Activated T-helper 17 cell treated with anti-CD3 and anti-CD28 coated beads, Interleukin-2, amount 50 U/mL, for 72 hours (primary cell): ENCODE measurements around the gene MPDZ. TPM values are rescaled to one million over a fixed set of nuclear protein-coding genes. Genes with fewer than 3 reads are reported as not detected.

Source experiments
- ATAC-seq: fragments of 150-1000 bp; cut with Tn5 transposase; replicated peaks from 2 replicates; pipeline ENCODE4 v1.10.0; 2021; ENCODE audit warnings: mild to moderate bottlenecking, moderate library complexity
- H3K27ac Mint-ChIP-seq: one replicate; pipeline ENCODE4 v1.8.0; 2022; ENCODE audit warnings: mixed read lengths
- H3K27me3 Mint-ChIP-seq: one replicate; pipeline ENCODE4 v1.8.0; 2022; ENCODE audit warnings: mixed read lengths
- H3K36me3 Mint-ChIP-seq: one replicate; pipeline ENCODE4 v1.8.0; 2022; ENCODE audit warnings: low read depth, mild to moderate bottlenecking, mixed read lengths
- H3K4me1 Mint-ChIP-seq: one replicate; pipeline ENCODE4 v1.8.0; 2022; ENCODE audit warnings: mixed read lengths
- H3K4me3 Mint-ChIP-seq: one replicate; pipeline ENCODE4 v1.8.0; 2022; ENCODE audit warnings: mild to moderate bottlenecking, mixed read lengths
- H3K9me3 Mint-ChIP-seq: one replicate; pipeline ENCODE4 v1.8.0; 2022; ENCODE audit warnings: mixed read lengths
- total RNA-seq, 2 donors: library from RNA; stranded (reverse); gene quantifications; one replicate each; pipeline ENCODE4 v1.2.3, GENCODE V29; 2022

MPDZ gene
- total RNA-seq, 2 donors from 2014 or later = not detected

DNA sequence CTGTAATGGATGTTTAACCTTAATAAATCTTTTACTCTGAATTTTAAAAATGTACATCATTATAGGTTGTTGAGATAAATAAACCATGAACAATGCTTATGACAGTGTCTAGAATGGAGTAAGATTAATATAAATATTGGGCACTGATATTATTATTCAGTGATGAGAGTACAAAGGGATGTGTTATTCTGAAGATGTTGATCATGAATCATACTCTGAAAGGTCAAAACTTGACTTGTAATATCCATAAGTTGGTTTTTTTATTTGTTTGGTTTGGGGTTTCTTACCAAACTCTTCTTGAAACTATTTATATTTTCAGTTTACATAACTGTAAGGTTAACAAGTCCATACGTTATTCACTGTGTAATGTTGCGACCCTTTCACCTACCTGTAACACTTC is 163.2 kb downstream of the MPDZ start:
- ATAC-seq = no peak
- no peaks in the 10 kb centered on the region for H3K36me3 Mint-ChIP-seq
- no peaks in the 10 kb centered on the region for H3K4me1 Mint-ChIP-seq
- H3K27me3 Mint-ChIP-seq = no peaks in the 10 kb centered on the region
- no peaks in the 10 kb centered on the region for H3K9me3 Mint-ChIP-seq
- H3K27ac Mint-ChIP-seq = no peak overlapping the region
- H3K4me3 Mint-ChIP-seq = no peak overlapping the region

DNA sequence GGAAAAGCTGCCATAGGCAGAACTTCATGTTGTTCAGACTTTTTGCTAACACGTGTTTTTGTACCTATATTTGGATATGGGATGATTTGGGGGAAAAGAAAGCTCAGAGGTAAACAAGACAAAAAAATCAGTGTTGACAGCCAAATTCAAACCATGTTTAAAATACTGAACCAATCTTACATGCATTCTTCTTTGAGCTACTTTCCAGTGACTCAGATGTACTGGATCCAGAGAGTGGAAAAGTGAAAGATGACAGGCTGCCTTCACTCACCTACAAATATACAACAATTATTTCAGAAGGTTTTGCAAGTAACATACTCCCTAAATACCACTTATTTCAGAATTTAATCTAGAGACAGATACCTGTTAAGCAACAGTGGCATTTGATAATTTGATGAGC is 165.7 kb downstream of the MPDZ start:
- Mint-ChIP-seq H3K27me3 (no peaks in the 10 kb centered on the region), H3K36me3 (no peaks in the 10 kb centered on the region), H3K4me3 (no peak overlapping the region), H3K27ac (no peak overlapping the region), H3K9me3 (no peaks in the 10 kb centered on the region), H3K4me1 (no peaks in the 10 kb centered on the region)
- ATAC-seq = no peak

DNA sequence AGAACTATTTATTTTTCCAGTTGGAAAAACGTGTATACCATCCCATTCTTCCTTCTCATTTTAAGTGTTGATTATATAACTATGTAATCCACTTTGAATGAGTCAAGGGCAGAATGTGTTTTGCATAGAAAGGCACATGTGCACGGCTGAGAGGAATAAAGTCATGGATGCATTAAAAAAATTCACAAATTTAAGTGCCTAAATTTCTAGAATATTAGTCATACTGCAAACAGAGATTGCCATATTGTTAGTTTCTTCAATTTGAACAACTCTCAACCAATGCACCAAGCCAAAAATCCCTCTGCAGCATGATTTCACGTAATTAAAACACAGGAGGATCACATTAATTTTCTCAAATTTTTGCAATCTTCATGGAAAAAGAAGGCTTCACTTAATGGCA is 166.3 kb downstream of the MPDZ start:
- Mint-ChIP-seq H3K27ac (no peak overlapping the region), H3K4me1 (no peaks in the 10 kb centered on the region), H3K4me3 (no peak overlapping the region), H3K27me3 (no peaks in the 10 kb centered on the region), H3K9me3 (no peaks in the 10 kb centered on the region), H3K36me3 (no peaks in the 10 kb centered on the region)
- ATAC-seq = no peak

DNA sequence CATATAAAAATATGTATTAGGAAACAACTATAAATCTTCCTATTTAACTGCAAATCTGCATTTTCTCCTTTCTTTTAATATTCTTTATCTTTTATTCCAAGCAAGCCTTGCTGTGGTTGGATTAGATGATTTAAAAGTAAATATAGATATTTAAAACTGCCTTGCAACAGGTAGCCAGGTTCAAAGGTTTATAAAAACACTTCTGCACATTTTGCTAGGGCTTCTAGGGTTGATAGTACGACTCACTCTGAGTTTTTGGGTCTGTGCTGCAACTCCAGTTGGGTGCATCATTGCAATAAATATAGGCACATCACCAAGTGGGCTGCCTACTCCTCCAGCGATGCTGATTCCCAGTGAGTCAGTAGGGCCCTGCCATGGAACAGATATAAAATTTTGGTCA is 167.7 kb downstream of the MPDZ start:
- Mint-ChIP-seq H3K4me1 (no peaks in the 10 kb centered on the region), H3K27me3 (no peaks in the 10 kb centered on the region)
- ATAC-seq = no peak

DNA sequence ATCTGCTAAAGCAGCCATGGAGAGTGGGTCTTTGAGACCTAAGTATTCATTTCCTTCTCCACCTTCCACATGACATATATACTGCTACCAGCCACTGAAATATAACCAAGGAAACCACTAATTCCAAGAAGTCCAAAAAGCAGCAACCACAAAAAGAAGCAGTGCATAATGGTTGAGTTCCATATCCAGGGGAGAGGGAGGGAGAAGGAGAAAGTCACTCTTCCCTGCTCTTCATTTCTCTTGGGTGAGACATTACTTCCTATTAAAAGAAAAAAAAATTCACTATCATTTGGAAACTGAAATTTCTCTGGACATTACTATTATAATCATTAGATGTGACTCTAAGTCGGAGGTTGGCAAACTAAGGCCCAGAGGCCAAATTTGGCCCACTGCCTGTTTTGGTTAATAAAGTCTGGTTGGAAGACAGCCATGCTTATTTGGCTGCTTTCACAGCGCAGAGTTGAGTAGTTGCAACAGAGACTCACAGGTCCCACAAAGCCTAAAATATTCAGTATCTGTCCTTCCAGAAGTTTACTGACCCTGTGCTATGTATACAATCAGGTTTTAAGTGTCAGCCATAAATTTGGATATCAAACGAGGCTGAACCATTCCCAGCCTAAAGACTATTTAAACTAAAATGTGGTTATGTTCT is 168.6 kb downstream of the MPDZ start:
- no peaks in the 10 kb centered on the region for H3K36me3 Mint-ChIP-seq
- no peaks in the 10 kb centered on the region for H3K4me1 Mint-ChIP-seq
- H3K4me3 Mint-ChIP-seq = no peak overlapping the region
- H3K27ac Mint-ChIP-seq = no peak overlapping the region
- no peaks in the 10 kb centered on the region for H3K27me3 Mint-ChIP-seq
- no peak for ATAC-seq
- H3K9me3 Mint-ChIP-seq = no peaks in the 10 kb centered on the region

More for the DNA sequence above, 167.7 kb downstream of the MPDZ start:
- H3K27ac Mint-ChIP-seq = no peak overlapping the region
- no peak overlapping the region for H3K4me3 Mint-ChIP-seq
- H3K9me3 Mint-ChIP-seq = no peaks in the 10 kb centered on the region
- H3K36me3 Mint-ChIP-seq = no peaks in the 10 kb centered on the region

DNA sequence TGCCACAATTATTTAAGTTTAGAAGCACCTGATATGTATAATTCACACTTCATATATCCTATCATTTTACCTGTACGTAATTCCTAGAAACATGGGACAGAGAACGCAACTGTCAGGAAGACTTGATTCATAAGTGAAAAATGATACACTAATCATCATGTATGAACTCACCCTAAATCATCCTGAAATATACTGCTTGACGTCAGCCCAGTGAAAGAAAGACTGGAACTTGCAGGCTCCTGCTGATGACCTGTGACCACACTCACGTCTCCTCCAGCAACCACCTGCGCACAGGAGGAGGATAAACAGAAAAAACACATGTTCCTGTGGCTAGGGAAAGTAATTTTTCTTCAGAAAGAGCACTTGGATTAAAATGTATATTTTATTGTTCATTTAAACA is 169.7 kb downstream of the MPDZ start:
- H3K9me3 Mint-ChIP-seq = no peaks in the 10 kb centered on the region
- H3K4me1 Mint-ChIP-seq = no peaks in the 10 kb centered on the region
- H3K27ac Mint-ChIP-seq = no peak overlapping the region
- ATAC-seq = no peak
- H3K36me3 Mint-ChIP-seq = no peaks in the 10 kb centered on the region
- H3K27me3 Mint-ChIP-seq = no peaks in the 10 kb centered on the region
- H3K4me3 Mint-ChIP-seq = no peak overlapping the region

DNA sequence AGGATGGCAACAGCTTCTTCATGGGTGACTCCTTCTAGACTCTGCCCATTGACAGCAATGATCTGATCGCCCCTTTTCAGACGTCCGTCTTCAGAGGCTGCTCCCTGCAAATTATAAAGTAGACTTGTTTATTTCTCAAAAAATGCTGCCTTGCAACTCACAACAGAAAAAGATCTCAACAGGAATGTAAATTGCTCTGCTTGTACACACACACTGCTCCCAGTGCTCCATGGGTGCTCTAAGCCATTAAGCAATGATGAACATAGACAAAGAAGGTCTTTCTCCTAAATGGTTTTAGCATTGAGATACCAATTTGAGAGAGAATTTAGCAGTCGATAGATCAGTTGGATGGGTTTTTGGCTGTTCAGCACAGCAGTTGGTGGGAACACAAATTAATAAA is 172.5 kb downstream of the MPDZ start:
- H3K4me3 Mint-ChIP-seq = no peak overlapping the region
- H3K27me3 Mint-ChIP-seq = no peaks in the 10 kb centered on the region
- ATAC-seq = no peak
- H3K27ac Mint-ChIP-seq = no peak overlapping the region
- no peaks in the 10 kb centered on the region for H3K36me3 Mint-ChIP-seq
- H3K9me3 Mint-ChIP-seq = peaks cover 3% of the 10 kb centered on the region
- no peaks in the 10 kb centered on the region for H3K4me1 Mint-ChIP-seq

DNA sequence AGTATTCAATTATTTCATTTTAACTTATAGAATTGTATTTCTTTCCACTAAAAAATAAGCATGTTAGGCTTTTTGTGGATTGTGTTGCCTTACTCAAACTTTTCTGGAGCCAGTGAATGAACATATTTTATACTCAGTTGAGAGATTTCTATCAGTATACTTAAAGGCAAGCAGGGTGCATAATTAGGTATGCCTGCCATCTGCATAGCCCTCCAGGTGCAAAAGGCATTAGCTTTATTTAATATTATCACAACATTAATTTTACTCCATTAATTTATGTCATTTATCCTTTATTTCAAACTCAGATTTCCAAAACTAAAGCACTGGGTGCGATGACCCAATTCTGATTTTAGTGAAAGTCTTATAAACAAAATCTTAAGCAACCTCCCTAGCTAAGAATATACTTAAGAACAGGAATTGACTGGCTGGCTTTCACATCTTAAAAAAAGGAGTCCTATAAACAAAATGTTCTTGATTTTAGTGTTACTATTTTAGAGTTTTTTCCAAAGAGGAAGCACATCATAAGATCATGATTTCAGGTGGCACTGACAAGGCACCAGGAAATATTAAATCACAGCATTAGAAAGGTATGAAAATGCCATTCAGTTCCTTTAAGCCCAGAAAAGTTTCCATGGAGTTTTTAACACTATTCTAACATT is 178.4 kb downstream of the MPDZ start:
- Mint-ChIP-seq H3K4me3 (no peak overlapping the region), H3K9me3 (peaks cover 6% of the 10 kb centered on the region), H3K27me3 (no peaks in the 10 kb centered on the region), H3K4me1 (no peaks in the 10 kb centered on the region), H3K27ac (no peak overlapping the region), H3K36me3 (no peaks in the 10 kb centered on the region)
- ATAC-seq = no peak

DNA sequence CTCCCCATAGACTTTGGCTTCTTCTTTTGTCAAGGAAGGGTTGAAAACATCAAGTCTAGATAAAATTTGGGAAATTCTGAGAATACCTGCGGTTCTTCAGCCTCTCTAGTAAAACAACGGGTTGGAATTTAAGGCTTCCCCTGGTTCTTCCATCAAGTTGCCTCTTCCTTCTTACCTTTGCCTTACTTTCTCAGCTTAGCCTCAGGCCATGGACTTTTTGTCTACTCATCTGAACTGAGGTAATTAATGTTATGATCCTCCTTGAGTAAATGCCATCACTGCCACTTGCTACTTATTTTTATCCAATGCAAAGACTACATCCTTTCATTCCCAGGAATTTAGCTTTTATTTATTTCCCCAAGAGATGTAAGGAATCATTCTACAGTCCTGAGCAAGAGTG is 184.4 kb downstream of the MPDZ start:
- peaks cover 23% of the 10 kb centered on the region for H3K9me3 Mint-ChIP-seq
- no peaks in the 10 kb centered on the region for H3K36me3 Mint-ChIP-seq
- ATAC-seq = no peak
- H3K27me3 Mint-ChIP-seq = no peaks in the 10 kb centered on the region
- no peak overlapping the region for H3K27ac Mint-ChIP-seq
- no peak overlapping the region for H3K4me3 Mint-ChIP-seq
- H3K4me1 Mint-ChIP-seq = no peaks in the 10 kb centered on the region

DNA sequence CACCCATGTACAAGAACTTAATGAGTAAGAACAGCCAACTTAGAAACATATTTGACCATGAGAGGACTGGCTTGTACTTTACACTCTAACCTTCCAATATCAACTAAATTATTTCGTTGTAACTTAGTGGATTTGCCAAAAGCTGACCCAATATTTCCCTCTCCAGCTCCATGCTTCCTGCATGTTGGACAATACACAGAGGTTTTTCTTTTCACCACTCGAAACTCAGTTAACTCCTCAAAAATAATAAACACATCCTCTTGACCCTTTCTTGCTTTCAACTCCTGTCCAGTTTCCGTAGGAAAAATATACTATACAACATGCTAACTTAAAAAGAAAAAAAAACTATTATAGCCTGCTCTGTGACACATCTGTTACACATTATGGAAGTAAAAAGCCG is 188.9 kb downstream of the MPDZ start:
- no peaks in the 10 kb centered on the region for H3K36me3 Mint-ChIP-seq
- H3K4me1 Mint-ChIP-seq = no peaks in the 10 kb centered on the region
- H3K27me3 Mint-ChIP-seq = no peaks in the 10 kb centered on the region
- no peak for ATAC-seq
- H3K27ac Mint-ChIP-seq = no peak overlapping the region
- no peak overlapping the region for H3K4me3 Mint-ChIP-seq
- H3K9me3 Mint-ChIP-seq = peaks cover 22% of the 10 kb centered on the region

DNA sequence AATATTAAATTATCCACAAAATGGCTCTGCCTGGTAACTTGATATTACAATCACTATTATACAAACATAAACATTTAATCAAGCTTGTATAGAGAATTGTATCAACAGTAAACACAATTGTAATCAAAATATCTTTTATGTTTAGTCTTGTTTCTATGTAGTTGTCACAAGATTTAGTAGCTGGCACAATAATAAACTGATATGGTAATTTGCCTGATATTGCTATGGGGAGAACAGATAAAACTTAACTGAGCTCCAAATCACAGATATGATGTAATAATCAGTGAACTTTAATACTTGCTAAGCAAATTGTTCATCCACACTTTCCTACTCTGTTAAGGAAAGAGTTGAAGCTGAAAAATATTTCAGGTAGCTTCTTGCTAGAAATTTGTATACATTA is 189.8 kb downstream of the MPDZ start:
- H3K27ac Mint-ChIP-seq = no peak overlapping the region
- no peak for ATAC-seq
- H3K9me3 Mint-ChIP-seq = peaks cover 17% of the 10 kb centered on the region
- H3K36me3 Mint-ChIP-seq = no peaks in the 10 kb centered on the region
- no peaks in the 10 kb centered on the region for H3K27me3 Mint-ChIP-seq
- no peak overlapping the region for H3K4me3 Mint-ChIP-seq
- H3K4me1 Mint-ChIP-seq = no peaks in the 10 kb centered on the region

DNA sequence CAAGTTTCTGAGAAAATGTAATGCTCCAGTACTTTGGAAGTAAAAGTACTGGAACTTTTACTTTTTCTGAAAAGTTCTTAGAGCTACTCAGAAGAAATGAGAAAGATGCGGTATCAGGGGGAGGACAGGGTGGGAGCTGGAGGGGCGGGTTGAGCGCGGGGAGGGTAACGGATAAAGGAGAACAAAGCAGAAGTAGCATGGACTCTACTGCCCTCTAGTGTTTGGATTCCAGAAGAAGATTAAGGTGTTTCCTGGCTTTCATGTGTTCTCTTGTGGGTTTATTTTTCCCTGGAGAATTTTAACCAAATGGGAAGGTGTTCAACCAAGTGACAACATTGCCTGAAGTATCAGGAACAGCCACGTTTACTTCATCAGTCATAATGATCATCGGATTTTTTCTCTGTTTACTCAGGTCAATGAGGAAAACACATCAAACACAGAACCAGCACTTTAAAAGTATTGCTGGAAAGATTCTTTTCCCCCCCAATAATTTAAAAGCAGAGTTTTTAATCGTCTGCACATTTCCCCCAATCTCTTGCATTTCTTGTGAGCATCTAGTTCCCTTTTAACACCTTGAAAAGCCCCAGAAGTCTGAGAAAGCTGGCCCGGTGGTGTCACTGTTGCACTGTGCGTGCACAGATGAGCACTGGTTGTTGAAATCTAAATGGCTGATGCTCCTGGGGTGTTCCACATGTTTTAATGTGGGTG is 190.6 kb downstream of the MPDZ start:
- peaks cover 9% of the 10 kb centered on the region for H3K9me3 Mint-ChIP-seq
- H3K4me3 Mint-ChIP-seq = no peak overlapping the region
- H3K4me1 Mint-ChIP-seq = no peaks in the 10 kb centered on the region
- no peaks in the 10 kb centered on the region for H3K36me3 Mint-ChIP-seq
- H3K27ac Mint-ChIP-seq = no peak overlapping the region
- H3K27me3 Mint-ChIP-seq = no peaks in the 10 kb centered on the region
- no peak for ATAC-seq

DNA sequence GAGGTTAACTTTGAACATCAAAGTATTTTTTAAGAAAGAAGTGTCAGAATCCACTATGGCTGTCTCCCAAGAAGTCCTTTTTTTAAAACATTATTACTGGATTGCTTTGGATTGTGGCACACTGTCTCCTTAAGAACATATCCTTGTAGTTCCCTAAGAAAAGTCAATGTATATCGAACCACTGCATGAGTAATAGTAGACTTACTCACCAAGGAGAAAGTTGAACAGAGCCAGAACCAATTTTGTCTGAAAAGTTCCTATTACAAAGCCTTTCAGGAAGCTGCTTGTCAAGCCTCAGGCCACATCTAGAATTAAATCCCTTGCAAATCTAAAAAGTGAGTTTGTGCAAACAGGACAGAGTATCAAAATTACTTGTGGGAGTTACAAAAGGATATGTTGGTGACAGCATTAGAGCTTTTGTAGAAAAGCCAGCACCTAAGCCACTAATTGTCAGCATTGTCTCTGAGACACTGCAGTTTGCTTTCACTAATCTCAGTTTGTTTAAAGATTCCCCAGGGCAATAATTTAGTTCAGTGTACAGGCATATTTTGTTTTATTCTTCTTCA is 195.4 kb downstream of the MPDZ start:
- Mint-ChIP-seq H3K9me3 (peaks cover 3% of the 10 kb centered on the region), H3K4me1 (no peaks in the 10 kb centered on the region), H3K27me3 (no peaks in the 10 kb centered on the region), H3K36me3 (no peaks in the 10 kb centered on the region), H3K27ac (no peak overlapping the region), H3K4me3 (no peak overlapping the region)
- ATAC-seq = no peak

DNA sequence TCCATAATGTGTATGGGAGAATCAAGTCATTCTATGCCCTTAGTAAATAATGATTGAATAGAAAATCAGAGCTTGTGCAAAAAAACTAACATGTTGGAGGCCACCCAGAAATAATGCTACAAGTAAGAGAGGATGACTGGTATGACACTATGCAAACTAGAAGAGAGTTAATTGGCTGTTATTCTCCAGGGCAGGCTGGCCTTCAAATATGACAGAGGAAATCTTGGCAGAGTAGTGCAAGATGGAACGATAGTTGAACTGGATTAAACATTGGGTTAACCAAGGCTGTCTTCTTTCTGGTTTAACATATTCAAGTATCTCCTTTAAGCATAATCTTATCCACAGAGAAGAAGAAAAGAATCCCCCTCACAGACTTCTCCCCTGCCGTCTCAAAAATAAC is 196.1 kb downstream of the MPDZ start:
- Mint-ChIP-seq H3K9me3 (peaks cover 3% of the 10 kb centered on the region), H3K4me1 (no peaks in the 10 kb centered on the region)
- no peak for ATAC-seq

DNA sequence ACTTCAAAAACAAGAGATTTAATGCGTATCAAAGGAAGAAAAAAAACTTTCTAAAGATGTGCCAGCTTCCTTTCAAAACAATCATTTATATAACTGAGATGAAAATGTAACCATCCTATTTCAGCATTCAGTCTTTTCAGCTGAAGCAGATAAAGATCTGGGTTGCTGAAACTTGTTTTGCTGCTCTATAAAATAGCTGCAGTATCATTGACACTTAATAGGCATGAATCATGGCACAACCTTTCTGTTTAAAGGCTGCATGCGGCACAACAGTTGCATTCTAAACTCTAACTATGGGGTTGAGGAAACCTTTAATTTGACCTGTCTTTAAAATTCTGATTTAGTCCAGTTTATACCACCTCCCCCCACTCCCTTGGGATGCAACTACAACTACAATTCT is 196.7 kb downstream of the MPDZ start:
- no peak overlapping the region for H3K27ac Mint-ChIP-seq
- no peak for ATAC-seq
- H3K27me3 Mint-ChIP-seq = no peaks in the 10 kb centered on the region
- no peaks in the 10 kb centered on the region for H3K36me3 Mint-ChIP-seq
- H3K9me3 Mint-ChIP-seq = peaks cover 3% of the 10 kb centered on the region
- H3K4me3 Mint-ChIP-seq = no peak overlapping the region
- no peaks in the 10 kb centered on the region for H3K4me1 Mint-ChIP-seq

More for the DNA sequence above, 196.1 kb downstream of the MPDZ start:
- no peak overlapping the region for H3K27ac Mint-ChIP-seq
- no peak overlapping the region for H3K4me3 Mint-ChIP-seq
- no peaks in the 10 kb centered on the region for H3K36me3 Mint-ChIP-seq
- no peaks in the 10 kb centered on the region for H3K27me3 Mint-ChIP-seq
